Central memory CD4-positive, alpha-beta T cell (primary cell): ENCODE data around the gene SNED1.
A peak's percentile ranks its signal among the peaks of the same experiment; 100 is the strongest.
"Not testable (repeated sequence)": the region's sequence is repeated elsewhere in the genome, so short reads cannot be mapped to it uniquely, and the experiment has no call there.

Experiments used
- DNase-seq: peaks from one replicate; pipeline ENCODE4 v3.0.0; 2022

SNED1 gene

GRCh38 chr2:240972636-240973521 is 25.5 kb upstream of the SNED1 start:
- no peak for DNase-seq

DNA sequence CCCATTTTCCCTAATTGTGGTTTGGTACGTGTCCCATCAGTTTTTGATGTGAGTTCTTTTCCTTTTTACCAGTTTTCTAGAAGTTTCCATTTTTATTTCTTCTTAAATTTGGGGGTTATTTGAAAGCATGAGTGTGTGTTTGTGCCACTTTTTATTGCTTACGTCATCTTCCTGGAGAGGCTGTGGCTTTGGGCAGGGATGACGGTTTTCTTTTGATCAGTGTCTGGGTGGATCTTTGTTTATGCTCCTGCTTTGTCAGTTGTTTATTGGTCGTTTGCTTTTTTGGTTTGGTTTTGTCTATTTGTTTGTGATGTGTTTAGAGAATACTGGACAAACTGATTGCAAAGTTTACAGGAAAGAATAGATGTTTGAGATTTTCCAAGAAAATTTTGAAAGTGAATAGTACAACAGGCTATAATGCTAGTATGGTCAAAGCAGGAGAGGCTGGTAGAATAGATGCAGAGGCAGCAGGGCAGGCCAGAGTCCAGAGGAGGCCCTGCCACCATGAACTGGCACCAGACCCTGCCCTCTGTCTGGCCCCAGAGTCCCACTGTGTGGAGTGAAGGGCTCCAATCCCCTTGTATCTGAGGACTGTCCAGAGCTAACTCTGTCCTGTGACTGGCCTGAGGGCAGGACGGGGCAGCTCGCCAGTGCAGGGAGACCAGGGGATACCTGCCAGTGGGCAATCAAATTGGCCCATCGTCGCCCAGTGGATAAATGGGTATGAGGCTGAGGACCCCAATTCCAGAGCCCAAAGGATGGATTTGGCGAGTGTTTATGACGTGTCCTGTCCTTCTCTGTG is 23.4 kb upstream of the SNED1 start:
- peak; percentile 62 for DNase-seq

- DNase-seq, result not testable (repeated sequence)
Observed at GRCh38 chr2:240975903-240976302, 22.5 kb upstream of the SNED1 start.

GRCh38 chr2:240981280-240981679 is 17.1 kb upstream of the SNED1 start:
- no peak for DNase-seq

- no peak for DNase-seq
Observed at GRCh38 chr2:240981871-240982800, 16.3 kb upstream of the SNED1 start.

GRCh38 chr2:240982821-240983281 is 15.6 kb upstream of the SNED1 start:
- no peak for DNase-seq

- DNase-seq, result no peak
Observed at GRCh38 chr2:240983361-240983995, 14.9 kb upstream of the SNED1 start.

GRCh38 chr2:240983996-240984498 is 14.4 kb upstream of the SNED1 start:
- no peak for DNase-seq

DNA sequence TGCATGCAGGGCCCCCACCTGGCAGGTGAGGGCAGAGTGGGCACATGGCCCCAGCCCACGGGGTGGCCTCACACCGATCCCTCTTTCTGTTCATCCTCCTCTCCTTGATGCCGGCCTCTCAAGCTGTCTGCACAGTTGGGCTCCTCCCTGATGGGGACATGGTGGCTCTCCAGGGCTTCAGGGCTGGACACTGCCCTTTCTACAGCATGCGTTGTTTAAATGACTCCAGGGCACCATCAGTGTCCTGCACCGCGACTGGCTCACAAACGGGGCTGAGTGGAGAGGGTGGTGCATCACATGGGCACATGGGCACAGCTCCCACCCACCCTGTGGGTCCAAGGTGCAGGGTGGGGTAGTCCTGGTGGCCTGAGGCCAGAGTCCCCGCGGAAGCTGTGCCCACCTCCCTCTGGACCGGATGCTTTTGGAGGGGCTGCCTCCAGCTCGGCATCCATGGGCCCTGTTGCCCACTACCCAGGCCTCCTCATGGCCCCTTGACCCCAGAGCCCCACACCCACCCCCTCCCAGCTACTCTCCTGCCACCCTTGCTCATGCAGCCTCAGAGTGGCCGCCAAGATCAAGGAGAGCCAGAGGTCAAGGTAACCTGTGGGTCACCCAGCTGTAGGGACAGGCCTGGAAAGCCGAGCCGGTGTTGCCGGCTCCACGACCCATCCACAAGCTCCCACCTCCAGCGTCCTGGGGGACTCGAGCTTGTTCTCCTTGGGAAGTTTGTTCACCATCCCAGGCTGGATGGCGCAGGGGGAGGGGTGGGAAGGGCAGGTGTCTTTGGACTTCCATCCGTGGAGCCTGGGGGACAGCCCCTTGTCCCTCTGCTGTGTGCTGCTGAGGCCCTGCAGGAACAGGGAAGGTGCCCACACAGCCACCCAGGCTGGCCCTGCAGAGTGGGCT is 12.3 kb upstream of the SNED1 start:
- DNase-seq, result no peak

- DNase-seq, result no peak
Observed at GRCh38 chr2:240986787-240987411, 11.5 kb upstream of the SNED1 start.

GRCh38 chr2:240987588-240987987 is 10.8 kb upstream of the SNED1 start:
- DNase-seq, result no peak

- DNase-seq, result no peak
Observed at GRCh38 chr2:240988146-240988545, 10.3 kb upstream of the SNED1 start.

DNA sequence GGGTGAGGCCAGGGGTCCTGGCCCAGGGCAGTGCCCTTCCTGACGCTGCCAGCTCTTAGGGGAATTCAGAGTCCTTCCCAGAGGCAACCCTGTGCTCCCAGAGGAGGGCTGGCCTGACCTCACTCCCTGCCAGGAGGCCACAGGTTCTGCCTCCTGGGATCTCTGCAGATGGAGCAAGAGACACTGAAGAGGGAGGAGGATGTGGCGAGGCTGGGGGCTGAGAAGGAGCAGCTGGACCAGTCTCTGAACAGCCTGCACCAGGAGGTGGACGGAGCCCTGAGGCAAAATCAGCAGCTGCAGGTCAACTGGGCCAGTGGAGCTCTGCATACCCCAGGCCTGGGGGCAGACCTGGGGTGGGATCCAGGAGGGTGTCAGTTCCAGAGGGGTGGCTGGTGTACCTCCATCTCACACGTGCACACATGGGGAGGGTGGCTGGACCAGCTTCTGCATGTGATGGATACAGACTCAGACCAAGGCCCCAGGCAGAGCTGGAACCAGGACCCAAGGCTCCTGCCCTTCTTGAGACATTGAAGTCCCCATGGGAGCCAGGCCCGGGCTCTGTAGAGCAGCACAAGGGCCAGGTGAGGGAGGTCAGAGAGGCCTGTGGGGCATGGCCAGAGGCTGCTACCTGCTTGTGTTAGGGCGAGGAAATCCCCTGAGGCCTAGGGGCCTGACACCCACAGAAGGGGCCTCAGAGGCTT is 9.7 kb upstream of the SNED1 start:
- DNase-seq, result no peak

- DNase-seq, result no peak
Observed at GRCh38 chr2:240989451-240990265, 8.8 kb upstream of the SNED1 start.

DNA sequence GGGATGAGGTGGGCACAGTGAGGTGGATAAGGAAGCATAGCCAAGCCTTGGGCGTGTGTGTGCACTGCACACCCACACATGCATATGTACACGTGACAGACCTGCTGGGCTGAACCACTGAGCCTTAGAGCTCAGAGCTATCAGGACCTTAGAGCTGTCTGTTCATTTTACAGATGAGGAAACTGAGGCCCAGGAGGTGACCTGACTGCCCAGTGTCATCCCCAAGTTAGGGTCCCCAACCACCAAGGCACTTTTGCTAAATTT is 8.2 kb upstream of the SNED1 start:
- no peak for DNase-seq

DNA sequence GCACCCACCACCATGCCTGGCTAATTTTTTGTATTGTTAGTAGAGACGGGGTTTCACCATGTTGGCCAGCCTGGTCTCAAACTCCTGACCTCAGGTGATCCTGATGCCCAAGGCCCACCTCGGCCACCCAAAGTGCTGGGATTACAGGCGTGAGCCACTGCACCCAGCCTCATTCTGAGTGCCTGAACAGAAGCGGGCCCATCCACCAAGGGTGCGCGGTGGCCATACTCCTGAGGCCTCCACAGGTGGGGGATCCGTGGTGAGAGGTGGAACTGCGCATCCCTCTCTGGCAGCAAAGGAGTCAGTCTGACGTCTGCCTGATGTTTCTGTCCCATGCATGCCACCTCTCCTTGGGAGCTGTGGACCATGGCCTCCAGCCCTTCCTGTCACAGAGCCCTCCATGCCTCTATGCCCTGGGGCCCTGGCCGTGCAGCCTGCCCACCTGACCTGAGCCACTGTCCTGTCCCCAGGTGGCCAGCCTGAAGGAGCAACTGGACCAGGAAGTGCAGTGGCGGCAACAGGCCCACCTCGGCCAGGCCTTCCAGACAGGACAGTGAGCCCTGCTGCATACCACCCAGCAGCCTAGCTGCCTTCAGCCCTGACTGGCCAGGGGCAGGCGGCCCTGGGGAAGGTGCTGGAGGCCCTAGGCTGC is 7.6 kb upstream of the SNED1 start:
- no peak for DNase-seq

DNA sequence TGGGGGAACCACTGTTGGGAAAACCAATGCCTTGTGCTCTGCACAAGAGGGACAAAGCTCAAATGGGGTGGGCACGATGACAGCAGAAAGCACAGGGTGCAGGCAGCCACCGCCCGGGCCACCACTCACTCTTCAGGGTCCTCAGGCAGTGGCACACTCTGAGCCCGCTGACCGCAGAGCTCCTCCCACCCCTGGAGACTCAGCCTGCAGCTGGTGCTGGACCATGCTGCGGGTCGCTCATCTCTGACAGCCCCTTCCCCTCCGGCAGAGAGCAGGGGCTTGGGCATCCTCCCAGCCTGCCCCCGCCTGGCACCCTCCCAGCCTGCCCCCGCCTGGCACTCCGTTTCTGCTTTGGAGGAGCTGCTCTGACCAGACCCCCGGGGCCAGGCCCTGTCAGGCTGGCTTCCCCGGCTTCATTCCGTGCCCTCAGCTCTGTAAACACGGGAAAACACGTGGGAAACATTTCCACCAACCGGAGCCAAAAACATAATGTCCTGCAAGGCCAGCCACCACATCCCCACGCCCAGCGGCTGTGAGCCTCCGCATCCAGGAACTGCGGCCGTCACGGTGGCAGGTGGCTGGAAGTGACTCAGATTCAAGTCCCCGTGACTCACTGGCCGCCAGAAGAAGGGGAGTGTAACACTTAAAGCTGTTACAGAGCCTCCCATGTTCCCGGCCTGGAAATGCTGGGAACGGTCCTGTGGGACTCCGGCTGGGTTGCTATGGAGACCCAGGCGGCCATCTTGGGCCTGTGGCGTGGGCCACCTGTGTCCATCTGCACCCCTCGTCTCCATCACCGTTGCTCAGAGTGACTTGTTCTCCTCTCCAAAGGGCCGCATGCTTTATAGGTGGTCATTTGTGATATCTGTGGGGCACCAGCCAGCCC is 6.8 kb upstream of the SNED1 start:
- DNase-seq, result no peak
